Neutrophil (primary cell): ENCODE results near the gene FBXW8.

ENCODE experiments used
- H3K27ac ChIP-seq: fragments of 200-600 bp; sonication (generic); 2 replicates; pipeline ENCODE4 v1.5.1; 2016; ENCODE audit warnings: mild to moderate bottlenecking, moderate library complexity
- H3K27me3 ChIP-seq: fragments of 200-600 bp; sonication (generic); 2 replicates; pipeline ENCODE4 v1.6.0; 2016; ENCODE audit warnings: mild to moderate bottlenecking
- H3K36me3 ChIP-seq: fragments of 200-600 bp; sonication (generic); 2 replicates; pipeline ENCODE4 v1.5.1; 2017
- H3K4me1 ChIP-seq, 2 experiments: fragments of 200-600 bp in 1 of 2; sonication (generic) in 1 of 2; 1 replicate in 1 of 2; 2 replicates in 1 of 2; pipeline versions ENCODE4 v1.5.1 to v1.6.1; 2013 to 2016; ENCODE audit warnings: low read depth in 1 of 2, low read length in 1 of 2, mild to moderate bottlenecking in 1 of 2, moderate library complexity in 1 of 2; ENCODE audit not compliant: control insufficient read depth in 1 of 2, insufficient read depth in 1 of 2
- H3K4me3 ChIP-seq, 2 experiments: fragments of 200-600 bp in 1 of 2; sonication (generic) in 1 of 2; 1 replicate in 1 of 2; 2 replicates in 1 of 2; pipeline ENCODE4 v1.5.1; 2013 to 2016; ENCODE audit warnings: low read depth in 1 of 2, low read length in 1 of 2, mild to moderate bottlenecking in 1 of 2, moderate library complexity in 1 of 2
- H3K9me3 ChIP-seq: fragments of 200-600 bp; sonication (generic); 2 replicates; pipeline ENCODE4 v1.5.1; 2016
- TF ChIP-seq, protein P1 (sequence below): fragments of 200-600 bp; sonication (generic); IDR thresholded peaks from 2 replicates; pipeline ENCODE4 v1.5.1; 2016; ENCODE audit warnings: antibody characterized with exemption

FBXW8 gene

DNA sequence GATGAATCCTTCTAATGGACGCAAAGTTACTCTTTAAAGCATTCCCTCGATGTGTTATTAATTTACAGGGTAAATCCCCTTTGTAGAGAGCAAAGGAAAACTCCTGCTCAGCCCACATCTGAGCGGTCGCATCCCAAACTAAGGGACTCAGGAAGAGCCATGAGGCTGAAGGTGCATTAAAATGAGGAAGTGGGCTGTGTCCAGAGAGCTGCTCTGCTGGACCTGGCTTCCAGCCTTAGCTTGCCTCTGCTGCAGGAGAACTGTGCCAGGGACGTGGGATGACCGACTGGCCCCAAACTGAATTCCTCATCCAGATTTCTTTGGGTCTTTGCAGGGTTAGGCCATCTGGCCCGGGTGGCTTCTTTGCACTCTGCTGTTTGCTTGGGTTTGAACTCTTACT is 88.3 kb downstream of the FBXW8 start:
- H3K9me3 ChIP-seq, result no peaks in the 10 kb centered on the region
- H3K4me1 ChIP-seq, result no peaks in the 10 kb centered on the region
- H3K27ac ChIP-seq, result no peak overlapping the region
- TF ChIP-seq, protein P1, sequence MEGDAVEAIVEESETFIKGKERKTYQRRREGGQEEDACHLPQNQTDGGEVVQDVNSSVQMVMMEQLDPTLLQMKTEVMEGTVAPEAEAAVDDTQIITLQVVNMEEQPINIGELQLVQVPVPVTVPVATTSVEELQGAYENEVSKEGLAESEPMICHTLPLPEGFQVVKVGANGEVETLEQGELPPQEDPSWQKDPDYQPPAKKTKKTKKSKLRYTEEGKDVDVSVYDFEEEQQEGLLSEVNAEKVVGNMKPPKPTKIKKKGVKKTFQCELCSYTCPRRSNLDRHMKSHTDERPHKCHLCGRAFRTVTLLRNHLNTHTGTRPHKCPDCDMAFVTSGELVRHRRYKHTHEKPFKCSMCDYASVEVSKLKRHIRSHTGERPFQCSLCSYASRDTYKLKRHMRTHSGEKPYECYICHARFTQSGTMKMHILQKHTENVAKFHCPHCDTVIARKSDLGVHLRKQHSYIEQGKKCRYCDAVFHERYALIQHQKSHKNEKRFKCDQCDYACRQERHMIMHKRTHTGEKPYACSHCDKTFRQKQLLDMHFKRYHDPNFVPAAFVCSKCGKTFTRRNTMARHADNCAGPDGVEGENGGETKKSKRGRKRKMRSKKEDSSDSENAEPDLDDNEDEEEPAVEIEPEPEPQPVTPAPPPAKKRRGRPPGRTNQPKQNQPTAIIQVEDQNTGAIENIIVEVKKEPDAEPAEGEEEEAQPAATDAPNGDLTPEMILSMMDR, result no peak
- H3K36me3 ChIP-seq, result no peaks in the 10 kb centered on the region
- no peak overlapping the region for H3K4me3 ChIP-seq
- H3K27me3 ChIP-seq, result no peaks in the 10 kb centered on the region

DNA sequence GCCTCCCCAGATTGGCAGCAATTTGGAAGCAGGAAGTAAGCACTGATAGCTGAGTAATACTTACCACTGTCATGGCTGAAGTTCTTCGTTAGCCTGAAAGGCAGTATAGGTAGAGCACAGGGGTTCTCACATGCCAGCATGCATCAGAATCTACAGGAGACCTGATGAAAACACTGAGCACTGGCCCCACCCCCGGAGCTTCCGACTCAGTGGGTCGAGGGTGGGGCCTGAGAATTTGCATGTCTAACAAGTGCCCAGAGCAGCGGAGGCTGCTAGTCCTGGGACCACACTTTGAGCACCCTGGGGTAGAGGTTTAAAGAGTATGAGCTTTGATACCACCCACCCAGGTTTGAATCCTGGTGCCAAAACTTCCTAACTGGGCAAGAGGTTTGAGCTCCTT is 89.6 kb downstream of the FBXW8 start:
- H3K9me3 ChIP-seq, result no peaks in the 10 kb centered on the region
- H3K4me3 ChIP-seq, result no peak overlapping the region
- H3K27ac ChIP-seq, result no peak overlapping the region
- no peaks in the 10 kb centered on the region for H3K27me3 ChIP-seq
- no peaks in the 10 kb centered on the region for H3K4me1 ChIP-seq
- TF ChIP-seq, protein P1, result no peak
- peaks cover 5% of the 10 kb centered on the region for H3K36me3 ChIP-seq

DNA sequence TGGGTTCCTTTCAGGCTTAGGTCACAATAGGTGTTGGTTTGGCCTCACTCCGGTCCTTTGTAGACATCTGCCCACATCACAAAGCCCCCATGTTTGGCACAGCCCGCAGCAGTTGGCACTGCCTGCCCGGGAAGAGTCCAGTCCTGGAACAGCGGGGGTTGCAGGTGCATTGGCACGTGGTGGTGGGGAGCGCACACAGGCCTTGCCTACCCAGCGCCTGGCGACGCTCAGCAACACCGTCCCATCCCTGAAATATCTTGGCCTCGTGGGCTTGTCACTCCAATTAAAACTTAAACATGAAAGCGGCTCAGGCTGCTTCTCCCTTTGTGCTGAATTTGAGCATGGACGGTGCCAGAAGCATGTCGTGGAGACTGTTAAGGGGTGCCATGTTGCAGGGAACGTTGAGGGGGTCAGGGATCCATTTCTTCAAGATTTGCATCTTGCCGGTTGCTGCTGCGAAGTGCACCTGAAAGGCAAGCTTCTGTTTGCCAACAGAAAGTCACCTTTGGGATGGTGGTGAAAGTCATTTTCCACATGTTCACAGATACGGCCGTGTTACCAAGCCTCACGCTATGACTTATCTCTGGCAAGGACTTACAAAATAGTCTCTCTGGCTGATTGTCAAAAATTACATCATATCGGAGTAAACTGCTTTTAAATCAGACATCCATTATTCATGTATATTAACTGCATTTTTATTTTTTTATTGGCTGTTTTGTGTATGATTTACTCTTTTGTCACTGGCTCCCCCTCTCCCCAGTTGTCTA is 91.5 kb downstream of the FBXW8 start:
- TF ChIP-seq, protein P1, result no peak
- Histone ChIP-seq H3K9me3 (no peaks in the 10 kb centered on the region), H3K36me3 (peaks cover 16% of the 10 kb centered on the region), H3K4me3 (no peak overlapping the region), H3K27ac (no peak overlapping the region), H3K4me1 (no peaks in the 10 kb centered on the region), H3K27me3 (no peaks in the 10 kb centered on the region)

DNA sequence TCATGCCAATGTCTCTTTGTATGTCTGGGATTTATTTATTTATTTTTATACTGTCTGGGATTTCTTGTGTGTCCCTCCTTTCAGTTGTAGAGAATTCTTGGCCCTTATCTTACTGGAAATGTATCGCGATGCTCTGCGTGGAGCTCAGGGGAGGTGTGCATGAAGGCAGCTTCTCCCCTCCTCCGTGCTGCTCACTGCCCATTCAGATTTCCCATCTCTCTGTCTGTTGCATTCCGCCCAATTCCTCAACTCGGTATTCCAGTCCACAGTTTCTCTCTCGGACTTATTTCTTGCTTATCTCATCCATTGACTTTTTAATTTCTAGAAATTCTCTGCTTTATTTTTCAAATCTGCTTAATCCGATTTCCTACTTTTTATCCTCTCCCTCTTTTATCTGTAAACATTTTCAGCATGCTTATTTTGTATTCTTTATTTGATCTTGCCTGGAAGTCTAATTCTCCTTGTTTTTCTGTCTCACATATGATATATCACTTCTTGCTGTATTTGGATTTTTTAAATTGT is 93.2 kb downstream of the FBXW8 start:
- no peaks in the 10 kb centered on the region for H3K9me3 ChIP-seq
- TF ChIP-seq, protein P1, result no peak
- H3K27me3 ChIP-seq, result no peaks in the 10 kb centered on the region
- no peaks in the 10 kb centered on the region for H3K4me1 ChIP-seq
- peaks cover 23% of the 10 kb centered on the region for H3K36me3 ChIP-seq
- no peak overlapping the region for H3K4me3 ChIP-seq
- no peak overlapping the region for H3K27ac ChIP-seq

DNA sequence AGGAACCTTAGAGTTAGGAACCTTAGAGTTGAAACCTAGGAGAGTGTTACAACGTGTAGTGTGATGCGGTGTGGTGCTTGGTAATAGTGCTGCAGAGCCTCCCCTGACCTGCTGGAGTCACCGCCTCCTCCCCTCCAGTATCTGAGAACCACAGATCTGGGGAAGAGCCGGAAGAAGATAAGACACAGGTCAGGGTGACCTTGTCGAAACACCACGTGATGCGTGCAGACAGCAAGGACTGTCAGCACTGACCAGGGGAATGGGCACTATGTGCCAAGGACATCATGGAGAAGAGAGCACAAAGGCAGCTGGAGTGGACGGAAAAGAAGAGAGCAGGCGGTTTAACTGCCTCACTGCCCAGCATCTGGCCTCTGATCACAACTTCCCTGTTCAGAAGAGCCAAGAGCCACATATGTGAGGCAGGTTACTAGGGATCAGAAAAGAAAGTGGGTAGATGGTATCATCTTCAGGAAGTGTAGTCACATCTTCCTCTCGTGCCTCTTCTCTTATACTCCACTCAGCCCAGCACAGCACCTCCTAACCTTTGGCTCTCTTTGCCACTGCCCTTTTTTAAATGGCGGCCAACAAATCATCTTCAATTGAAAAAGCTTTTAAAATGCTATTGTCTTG is 94.8 kb downstream of the FBXW8 start:
- TF ChIP-seq, protein P1, result no peak
- H3K36me3 ChIP-seq, result peaks cover 37% of the 10 kb centered on the region

More for the DNA sequence above, 94.8 kb downstream of the FBXW8 start:
- H3K27me3 ChIP-seq, result no peaks in the 10 kb centered on the region
- no peaks in the 10 kb centered on the region for H3K9me3 ChIP-seq
- H3K4me3 ChIP-seq, result no peak overlapping the region
- no peak overlapping the region for H3K27ac ChIP-seq
- H3K4me1 ChIP-seq, result no peaks in the 10 kb centered on the region
